Suprapubic skin (tissue), 4 donors: Measurements from ENCODE around the gene PPFIA4. TPM values are rescaled to one million over a fixed set of nuclear protein-coding genes. Genes with fewer than 3 reads are reported as not detected.
"Not testable (repeated sequence)": the region's sequence is repeated elsewhere in the genome, so short reads cannot be mapped to it uniquely, and the experiment has no call there.

Experiments used
- DNase-seq, 2 donors: peaks; one replicate each; pipeline ENCODE4 v3.0.0-alpha.2; 2019; ENCODE audit warnings: low spot score in 2 of 2
- H3K27ac ChIP-seq: fragments of 200-600 bp; sonication (generic); one replicate; pipeline ENCODE4 v1.5.1; 2019
- H3K27me3 ChIP-seq: fragments of 200-600 bp; sonication (generic); one replicate; pipeline ENCODE4 v1.5.1; 2019
- H3K36me3 ChIP-seq: fragments of 200-600 bp; sonication (generic); one replicate; pipeline ENCODE4 v1.5.1; 2019
- H3K4me1 ChIP-seq: fragments of 200-600 bp; sonication (generic); one replicate; pipeline ENCODE4 v1.5.1; 2019
- H3K4me3 ChIP-seq: fragments of 200-600 bp; sonication (generic); one replicate; pipeline ENCODE4 v1.5.1; 2019; ENCODE audit warnings: mild to moderate bottlenecking
- H3K9me3 ChIP-seq: fragments of 200-600 bp; sonication (generic); one replicate; pipeline ENCODE4 v1.5.1; 2019
- EP300 ChIP-seq: sonication (generic); formaldehyde crosslinking; IDR thresholded peaks from one replicate; pipeline ENCODE4 v1.6.1; 2017; ENCODE audit warnings: antibody characterized with exemption
- POLR2A ChIP-seq, 2 donors: fragments of 450-650 bp; IDR thresholded peaks; one replicate each; pipeline ENCODE4 v1.6.1; 2017; ENCODE audit warnings: antibody characterized with exemption in 2 of 2, mild to moderate bottlenecking in 2 of 2, moderate library complexity in 2 of 2
- POLR2AphosphoS5 ChIP-seq, 3 donors: sonication (generic); formaldehyde crosslinking; IDR thresholded peaks; one replicate each; pipeline ENCODE4 v1.6.1; 2017; ENCODE audit warnings: antibody characterized with exemption in 3 of 3
- WGBS: methylation state at CpG from one replicate; pipeline ENCODE4 v1.1.5; 2018; 5-methylcytosine and 5-hydroxymethylcytosine counted together
- total RNA-seq, 4 donors: library from RNA; depleted of rRNA; stranded (reverse); fragments of >200 nt; gene quantifications; one replicate each; pipeline ENCODE4 v1.1.0, GENCODE V29; 2016
- TF ChIP-seq, protein P1 (sequence below), 2 donors: fragments of 200-600 bp in 1 of 2; fragments of 450-650 bp in 1 of 2; sonication (generic) in 1 of 2; IDR thresholded peaks; one replicate each; pipeline ENCODE4 v1.5.1; 2016 to 2019; ENCODE audit warnings: antibody characterized with exemption in 2 of 2, mild to moderate bottlenecking in 1 of 2, moderate library complexity in 1 of 2

PPFIA4 gene
- 10 to 100 TPM in 1 of 4 donors, 1 to 10 TPM in 1, under 1 TPM in 2; 0.26 to 38.7 (median 1.5) TPM for total RNA-seq

DNA sequence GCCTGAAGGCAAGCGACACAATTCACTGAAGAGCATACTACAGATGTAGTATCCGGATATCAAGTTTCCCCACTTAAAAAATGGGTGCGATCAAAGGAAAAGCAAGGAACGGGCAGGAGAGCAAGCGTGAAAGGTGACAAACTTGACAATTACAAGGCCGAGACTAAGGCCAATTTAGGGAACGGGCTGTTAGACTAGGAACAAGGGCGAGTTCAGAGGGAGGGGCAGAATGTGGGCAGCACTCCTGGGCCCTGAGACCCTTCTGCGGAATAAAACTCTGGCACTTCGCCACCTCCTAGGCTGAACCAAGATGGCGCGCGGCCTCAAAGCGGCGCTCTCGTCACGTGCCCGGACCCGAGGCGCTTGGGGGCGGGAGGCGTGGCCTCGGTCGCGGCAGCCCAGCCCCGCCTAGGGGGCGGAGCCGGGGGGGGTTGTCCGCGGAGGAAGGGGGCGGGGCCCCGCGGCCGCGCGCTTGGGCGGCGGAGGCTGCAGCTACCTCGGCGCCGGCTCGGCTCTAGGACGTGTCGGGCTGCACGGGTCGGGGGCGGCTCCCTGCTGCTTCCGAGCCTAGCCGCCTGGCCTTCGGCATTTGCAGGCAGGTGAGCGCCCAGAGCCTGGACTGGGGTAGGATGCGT lies at the start of gene PPFIA4:
PPFIA4 (plus strand) TSS at position 461 of the 635 bp plus-strand sequence. CDS start 12,518 bp downstream, outside the sequence.
- no peaks in the 10 kb centered on the region for H3K9me3 ChIP-seq
- TF ChIP-seq POLR2A (IDR thresholded peaks at IDR 0.05) (no peak), POLR2AphosphoS5 (IDR thresholded peaks at IDR 0.05) (peak in 1 of 3 donors; percentile 8)
- peak; percentile 87 to 88 for DNase-seq
- peaks cover 33% of the 10 kb centered on the region for H3K36me3 ChIP-seq
- 14% methylated on average over 25 of the region's 52 CpGs for WGBS
- H3K4me1 ChIP-seq: peaks cover 11% of the 10 kb centered on the region
- H3K27me3 ChIP-seq: no peaks in the 10 kb centered on the region
- peak within 1 kb of the TSS; percentile 35 for H3K27ac ChIP-seq
- peak within 1 kb of the TSS; percentile 60 for H3K4me3 ChIP-seq

- Histone ChIP-seq H3K27ac (no peak overlapping the region), H3K36me3 (no peaks in the 10 kb centered on the region), H3K4me3 (no peak overlapping the region), H3K27me3 (peaks cover 14% of the 10 kb centered on the region), H3K4me1 (no peaks in the 10 kb centered on the region), H3K9me3 (no peaks in the 10 kb centered on the region)
- TF ChIP-seq POLR2A (IDR thresholded peaks at IDR 0.05) (no peak), EP300 (no peak), POLR2AphosphoS5 (IDR thresholded peaks at IDR 0.05) (no peak)
- TF ChIP-seq, protein P1, sequence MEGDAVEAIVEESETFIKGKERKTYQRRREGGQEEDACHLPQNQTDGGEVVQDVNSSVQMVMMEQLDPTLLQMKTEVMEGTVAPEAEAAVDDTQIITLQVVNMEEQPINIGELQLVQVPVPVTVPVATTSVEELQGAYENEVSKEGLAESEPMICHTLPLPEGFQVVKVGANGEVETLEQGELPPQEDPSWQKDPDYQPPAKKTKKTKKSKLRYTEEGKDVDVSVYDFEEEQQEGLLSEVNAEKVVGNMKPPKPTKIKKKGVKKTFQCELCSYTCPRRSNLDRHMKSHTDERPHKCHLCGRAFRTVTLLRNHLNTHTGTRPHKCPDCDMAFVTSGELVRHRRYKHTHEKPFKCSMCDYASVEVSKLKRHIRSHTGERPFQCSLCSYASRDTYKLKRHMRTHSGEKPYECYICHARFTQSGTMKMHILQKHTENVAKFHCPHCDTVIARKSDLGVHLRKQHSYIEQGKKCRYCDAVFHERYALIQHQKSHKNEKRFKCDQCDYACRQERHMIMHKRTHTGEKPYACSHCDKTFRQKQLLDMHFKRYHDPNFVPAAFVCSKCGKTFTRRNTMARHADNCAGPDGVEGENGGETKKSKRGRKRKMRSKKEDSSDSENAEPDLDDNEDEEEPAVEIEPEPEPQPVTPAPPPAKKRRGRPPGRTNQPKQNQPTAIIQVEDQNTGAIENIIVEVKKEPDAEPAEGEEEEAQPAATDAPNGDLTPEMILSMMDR (IDR thresholded peaks at IDR 0.05): no peak
- DNase-seq: no peak
- 51% methylated on average over 3 of the region's 3 CpGs for WGBS
These were observed 49.7 kb upstream of the PPFIA4 start for GRCh38 chr1:202976633-202977032.

GRCh38 chr1:202979459-202979858 lies 46.8 kb upstream of the PPFIA4 start:
- Histone ChIP-seq H3K36me3 (no peaks in the 10 kb centered on the region), H3K4me1 (no peaks in the 10 kb centered on the region), H3K27ac (no peak overlapping the region), H3K4me3 (no peak overlapping the region), H3K27me3 (peaks cover 14% of the 10 kb centered on the region), H3K9me3 (no peaks in the 10 kb centered on the region)
- no peak for DNase-seq
- no peak for TF ChIP-seq EP300
- TF ChIP-seq, protein P1 (IDR thresholded peaks at IDR 0.05): no peak
- TF ChIP-seq POLR2A (IDR thresholded peaks at IDR 0.05): no peak
- TF ChIP-seq POLR2AphosphoS5 (IDR thresholded peaks at IDR 0.05): no peak
- 94% methylated on average over 2 of the region's 2 CpGs for WGBS

DNA sequence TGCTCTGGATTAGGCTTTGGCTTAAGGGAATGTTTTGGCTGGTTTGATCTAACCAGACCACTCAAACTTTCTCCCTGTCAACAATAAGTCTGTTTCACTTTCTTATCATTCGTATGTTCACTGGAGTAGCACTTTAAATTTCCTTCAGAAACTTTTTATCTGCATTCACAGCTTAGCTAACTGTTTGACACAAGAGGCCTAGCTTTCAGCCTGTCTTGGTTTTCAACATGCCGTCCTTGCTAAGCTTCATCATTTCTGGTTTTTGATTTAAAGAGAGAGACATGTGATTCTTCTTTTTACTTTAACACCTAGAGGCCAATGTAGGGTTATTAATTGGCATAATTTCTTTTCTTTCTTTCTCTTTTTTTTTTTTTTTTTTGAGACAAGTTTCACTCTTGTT lies 44.4 kb upstream of the PPFIA4 start:
- H3K27me3 ChIP-seq: peaks cover 8% of the 10 kb centered on the region
- no peak for DNase-seq
- H3K36me3 ChIP-seq: no peaks in the 10 kb centered on the region
- TF ChIP-seq EP300 (no peak), POLR2AphosphoS5 (IDR thresholded peaks at IDR 0.05) (no peak), POLR2A (IDR thresholded peaks at IDR 0.05) (no peak)
- TF ChIP-seq, protein P1 (IDR thresholded peaks at IDR 0.05): no peak
- no peaks in the 10 kb centered on the region for H3K4me1 ChIP-seq
- no peak overlapping the region for H3K27ac ChIP-seq
- no peaks in the 10 kb centered on the region for H3K9me3 ChIP-seq
- WGBS: 82% methylated on average over 2 of the region's 2 CpGs
- H3K4me3 ChIP-seq: no peak overlapping the region

DNA sequence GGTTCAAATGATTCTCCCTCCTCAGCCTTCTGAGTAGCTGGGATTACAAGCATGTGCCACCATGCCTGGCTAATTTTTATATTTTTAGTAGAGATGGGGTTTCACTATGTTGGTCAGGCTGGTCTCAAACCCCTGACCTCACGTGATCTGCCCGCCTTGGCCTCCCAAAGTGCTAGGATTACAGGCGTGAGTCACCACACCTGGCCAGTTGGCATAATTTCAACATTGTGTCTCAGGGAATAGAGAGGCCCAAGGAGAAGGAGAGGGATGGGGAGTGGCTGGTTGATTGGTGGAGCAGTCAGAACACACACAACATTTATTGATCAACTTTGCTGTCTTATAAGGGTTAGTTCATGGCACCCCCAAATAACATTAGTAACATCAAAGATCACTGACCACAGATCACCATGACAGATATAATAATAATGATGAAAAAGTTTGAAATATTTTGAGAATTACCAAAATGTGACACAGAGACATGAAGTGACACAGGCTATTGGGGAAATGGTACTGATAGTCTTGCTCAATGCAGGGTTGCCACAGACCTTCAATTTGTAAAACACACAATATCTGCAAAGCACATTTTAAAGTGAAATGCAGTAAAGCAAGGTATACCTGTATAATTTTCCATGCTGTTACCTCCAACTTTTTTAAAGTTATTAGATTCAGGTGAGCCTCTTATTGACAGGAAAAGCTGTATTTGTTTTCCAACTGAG lies 43.4 kb upstream of the PPFIA4 start:
- Histone ChIP-seq H3K27me3 (peaks cover 7% of the 10 kb centered on the region), H3K4me3 (no peak overlapping the region), H3K36me3 (no peaks in the 10 kb centered on the region), H3K27ac (no peak overlapping the region), H3K9me3 (no peaks in the 10 kb centered on the region), H3K4me1 (no peaks in the 10 kb centered on the region)
- 80% methylated on average over 3 of the region's 3 CpGs for WGBS
- TF ChIP-seq POLR2A (IDR thresholded peaks at IDR 0.05) (no peak), POLR2AphosphoS5 (IDR thresholded peaks at IDR 0.05) (no peak), EP300 (no peak)
- TF ChIP-seq, protein P1 (IDR thresholded peaks at IDR 0.05): no peak
- DNase-seq: no peak

- not testable (repeated sequence) for H3K4me3 ChIP-seq, H3K4me1 ChIP-seq
- 90% methylated on average over 9 of the region's 9 CpGs for WGBS
These were observed 40.2 kb upstream of the PPFIA4 start for GRCh38 chr1:202986120-202986519.

More at GRCh38 chr1:202986120-202986519, 40.2 kb upstream of the PPFIA4 start:
- not testable (repeated sequence) for H3K9me3 ChIP-seq, DNase-seq, H3K27ac ChIP-seq, H3K27me3 ChIP-seq, H3K36me3 ChIP-seq
